ENCODE measurements around the gene KATNA1. TPM values are rescaled to one million over a fixed set of nuclear protein-coding genes. Genes with fewer than 3 reads are reported as not detected.

KATNA1 gene
- total and polyA plus RNA-seq, 4 donors: 3.1 to 14.5 (median 6.5) TPM

Small RNA genes lying within 50 kb of the gene (small RNA-seq; reads per million reads assigned to genes)
- gene RF00019 (not detected), gene RF00410 (not detected)

Other genes starting within 250 kb of the KATNA1 start
- gene SUMO4, start 248.5 kb downstream of the KATNA1 start, total RNA-seq: 1 to 10 TPM in 1 of 2 donors, under 1 TPM in 1; 0.84 to 3.3 TPM
- gene SUMO4, start 248.5 kb downstream of the KATNA1 start, polyA plus RNA-seq: under 1 TPM in 1 of 2 donors, not detected in 1; 0.83 TPM
- gene ZC3H12D, start 163.7 kb downstream of the KATNA1 start, total RNA-seq: 1 to 10 TPM; 1.4 TPM
- under 1 TPM; 0.07 to 0.27 TPM for gene ZC3H12D, start 163.7 kb downstream of the KATNA1 start, polyA plus RNA-seq
- 10 to 100 TPM; 11.7 to 13.1 TPM for gene PPIL4, start 102.7 kb downstream of the KATNA1 start, total RNA-seq
- gene PPIL4, start 102.7 kb downstream of the KATNA1 start, polyA plus RNA-seq: 1 to 10 TPM; 6.4 to 7.5 TPM
- gene GINM1, start 82.3 kb downstream of the KATNA1 start, total RNA-seq: 10 to 100 TPM; 20.1 to 22.7 TPM
- 10 to 100 TPM; 21.1 to 30.2 TPM for gene GINM1, start 82.3 kb downstream of the KATNA1 start, polyA plus RNA-seq
- 1 to 10 TPM; 8.3 to 9.2 TPM for gene LATS1, start 69.4 kb upstream of the KATNA1 start, total RNA-seq
- gene LATS1, start 69.4 kb upstream of the KATNA1 start, polyA plus RNA-seq: 1 to 10 TPM; 2.7 to 2.8 TPM
- 10 to 100 TPM; 16.2 to 18.5 TPM for gene NUP43, start 97.8 kb upstream of the KATNA1 start, total RNA-seq
- gene NUP43, start 97.8 kb upstream of the KATNA1 start, polyA plus RNA-seq: 1 to 10 TPM; 3.2 to 4.6 TPM
- gene PCMT1, start 101.0 kb upstream of the KATNA1 start, total RNA-seq: 10 to 100 TPM; 72.7 to 77.2 TPM
- 10 to 100 TPM; 56.8 to 78.8 TPM for gene PCMT1, start 101.0 kb upstream of the KATNA1 start, polyA plus RNA-seq
- 10 to 100 TPM in 1 of 2 donors, 1 to 10 TPM in 1; 7.2 to 13.3 TPM for gene LRP11, start 215.6 kb upstream of the KATNA1 start, total RNA-seq
- gene LRP11, start 215.6 kb upstream of the KATNA1 start, polyA plus RNA-seq: 1 to 10 TPM; 3.4 to 4.8 TPM
- not detected for gene RAET1E, start 249.4 kb upstream of the KATNA1 start, total RNA-seq
- gene RAET1E, start 249.4 kb upstream of the KATNA1 start, polyA plus RNA-seq: not detected